HepG2 (cell line): ENCODE measurements around the gene CDC42SE2. TPM values are rescaled to one million over a fixed set of nuclear protein-coding genes. Genes with fewer than 3 reads are reported as not detected.

Experiments
- AKAP8 ChIP-seq: sonication (generic); formaldehyde crosslinking; IDR thresholded peaks from 2 replicates; pipeline ENCODE4 v1.5.1; 2020; ENCODE audit warnings: mild to moderate bottlenecking, missing genetic modification reagents
- FLYWCH1 ChIP-seq: sonication (generic); formaldehyde crosslinking; IDR thresholded peaks from 2 replicates; pipeline ENCODE4 v1.8.1; 2023; ENCODE audit warnings: mild to moderate bottlenecking, missing genetic modification reagents
- FOXM1 ChIP-seq: sonication (generic); formaldehyde crosslinking; IDR thresholded peaks from 2 replicates; pipeline ENCODE4 v1.5.0; 2020; ENCODE audit warnings: missing genetic modification reagents
- GATA4 ChIP-seq: sonication (generic); IDR thresholded peaks from 2 replicates; pipeline ENCODE4 v1.6.1; 2016; ENCODE audit warnings: antibody characterized with exemption, low read depth, borderline replicate concordance
- HIVEP1 ChIP-seq: sonication (generic); formaldehyde crosslinking; IDR thresholded peaks from 2 replicates; pipeline ENCODE4 v1.4.0; 2020; ENCODE audit warnings: mild to moderate bottlenecking, missing genetic modification reagents
- HNRNPLL ChIP-seq: fragments of 200-400 bp; formaldehyde crosslinking; IDR thresholded peaks from 2 replicates; pipeline ENCODE4 v1.6.1; 2017; ENCODE audit warnings: mild to moderate bottlenecking, low read depth, low read length; ENCODE audit not compliant: poor library complexity, severe bottlenecking
- MZF1 ChIP-seq: sonication (generic); formaldehyde crosslinking; IDR thresholded peaks from 2 replicates; pipeline ENCODE4 v1.8.1; 2023; ENCODE audit warnings: mild to moderate bottlenecking, missing genetic modification reagents, borderline replicate concordance
- NFATC3 ChIP-seq: sonication (generic); formaldehyde crosslinking; IDR thresholded peaks from 2 replicates; pipeline ENCODE4 v1.5.1; 2020; ENCODE audit warnings: mild to moderate bottlenecking, missing genetic modification reagents
- TAF1 ChIP-seq: sonication (generic); formaldehyde crosslinking; IDR thresholded peaks from 2 replicates; pipeline ENCODE4 v1.4.0; 2020; ENCODE audit warnings: missing genetic modification reagents
- THAP11 ChIP-seq: IDR thresholded peaks from 2 replicates; pipeline ENCODE4 v1.6.1; 2016; ENCODE audit warnings: missing biosample characterization, missing genetic modification reagents
- U2AF2 ChIP-seq: fragments of 200-400 bp; formaldehyde crosslinking; IDR thresholded peaks from 2 replicates; pipeline ENCODE4 v1.6.1; 2017; ENCODE audit warnings: low read depth, mild to moderate bottlenecking, low read length
- YY1 ChIP-seq: IDR thresholded peaks from 2 replicates; pipeline ENCODE4 v1.6.1; 2011; ENCODE audit warnings: low read length, low read depth, moderate library complexity, mild to moderate bottlenecking; ENCODE audit not compliant: insufficient read depth, insufficient replicate concordance
- ZFAT ChIP-seq: sonication (generic); formaldehyde crosslinking; conservative IDR thresholded peaks from 2 replicates; pipeline ENCODE4 v1.8.1; 2023; ENCODE audit warnings: missing genetic modification reagents, inconsistent platforms
- ZNF496 ChIP-seq: sonication (generic); formaldehyde crosslinking; IDR thresholded peaks from 2 replicates; pipeline ENCODE4 v1.8.1; 2023; ENCODE audit warnings: mild to moderate bottlenecking, moderate library complexity, missing genetic modification reagents; ENCODE audit not compliant: insufficient replicate concordance
- ZNF510 ChIP-seq: sonication (generic); formaldehyde crosslinking; IDR thresholded peaks from 2 replicates; pipeline ENCODE4 v1.4.0; 2020; ENCODE audit warnings: low read depth, mild to moderate bottlenecking, missing genetic modification reagents
- ZNF605 ChIP-seq: sonication (generic); formaldehyde crosslinking; IDR thresholded peaks from 2 replicates; pipeline ENCODE4 v1.8.0; 2022; ENCODE audit warnings: mild to moderate bottlenecking, missing genetic modification reagents
- ZNF816 ChIP-seq: sonication (generic); formaldehyde crosslinking; IDR thresholded peaks from 2 replicates; pipeline ENCODE4 v1.8.0; 2022; ENCODE audit warnings: missing genetic modification reagents, mild to moderate bottlenecking, borderline replicate concordance
- ZSCAN9 ChIP-seq: IDR thresholded peaks from 2 replicates; pipeline ENCODE4 v1.6.1; 2016; ENCODE audit warnings: borderline replicate concordance
- ZZZ3 ChIP-seq: sonication (generic); formaldehyde crosslinking; IDR thresholded peaks from 2 replicates; pipeline ENCODE4 v1.4.0; 2020; ENCODE audit warnings: missing genetic modification reagents, mild to moderate bottlenecking, borderline replicate concordance
- polyA plus RNA-seq, 8 experiments: library from polyadenylated mRNA; depleted of rRNA in 3 of 8; stranded (reverse) in 7 of 8; unstranded in 1 of 8; fragments of >200 nt; fragmentation: Illumina TruSeq in 4 of 8; extraction: Trizol in 4 of 8; gene quantifications; 2 replicates each; pipeline versions ENCODE4 v1.2.1 to v1.2.3, GENCODE V29; 2011 to 2016; ENCODE audit warnings: low read depth in 4 of 8, missing spikeins in 1 of 8, mixed read lengths in 1 of 8; ENCODE audit not compliant: insufficient read depth in 1 of 8
- total RNA-seq, 5 experiments: library from RNA; depleted of rRNA; stranded (reverse); fragments of >200 nt; fragmentation: Illumina TruSeq; extraction: Trizol; gene quantifications; 2 replicates each; pipeline ENCODE4 v1.2.3, GENCODE V29; 2016; ENCODE audit warnings: low read depth in 1 of 5
- TF ChIP-seq, protein P1 (sequence below): sonication (generic); formaldehyde crosslinking; IDR thresholded peaks from 2 replicates; pipeline ENCODE4; 2020; ENCODE audit warnings: missing genetic modification reagents, mild to moderate bottlenecking, borderline replicate concordance
- TF ChIP-seq, protein P2 (sequence below): sonication (generic); formaldehyde crosslinking; IDR thresholded peaks from 2 replicates; pipeline ENCODE4 v1.8.0; 2023; ENCODE audit warnings: mild to moderate bottlenecking, missing genetic modification reagents
- TF ChIP-seq, protein P3 (sequence below), 2 experiments: IDR thresholded peaks; 2 replicates each; pipeline ENCODE4 v1.6.1; 2011 to 2012; ENCODE audit warnings: low read length in 2 of 2, borderline replicate concordance in 1 of 2, low read depth in 1 of 2, mild to moderate bottlenecking in 1 of 2, moderate library complexity in 1 of 2

CDC42SE2 gene
- total and polyA plus RNA-seq, 2 of the 13 experiments (the other 11 are each of a cell fraction or from before 2014, with no cell fraction given) = 19.6 to 25.0 TPM

DNA sequence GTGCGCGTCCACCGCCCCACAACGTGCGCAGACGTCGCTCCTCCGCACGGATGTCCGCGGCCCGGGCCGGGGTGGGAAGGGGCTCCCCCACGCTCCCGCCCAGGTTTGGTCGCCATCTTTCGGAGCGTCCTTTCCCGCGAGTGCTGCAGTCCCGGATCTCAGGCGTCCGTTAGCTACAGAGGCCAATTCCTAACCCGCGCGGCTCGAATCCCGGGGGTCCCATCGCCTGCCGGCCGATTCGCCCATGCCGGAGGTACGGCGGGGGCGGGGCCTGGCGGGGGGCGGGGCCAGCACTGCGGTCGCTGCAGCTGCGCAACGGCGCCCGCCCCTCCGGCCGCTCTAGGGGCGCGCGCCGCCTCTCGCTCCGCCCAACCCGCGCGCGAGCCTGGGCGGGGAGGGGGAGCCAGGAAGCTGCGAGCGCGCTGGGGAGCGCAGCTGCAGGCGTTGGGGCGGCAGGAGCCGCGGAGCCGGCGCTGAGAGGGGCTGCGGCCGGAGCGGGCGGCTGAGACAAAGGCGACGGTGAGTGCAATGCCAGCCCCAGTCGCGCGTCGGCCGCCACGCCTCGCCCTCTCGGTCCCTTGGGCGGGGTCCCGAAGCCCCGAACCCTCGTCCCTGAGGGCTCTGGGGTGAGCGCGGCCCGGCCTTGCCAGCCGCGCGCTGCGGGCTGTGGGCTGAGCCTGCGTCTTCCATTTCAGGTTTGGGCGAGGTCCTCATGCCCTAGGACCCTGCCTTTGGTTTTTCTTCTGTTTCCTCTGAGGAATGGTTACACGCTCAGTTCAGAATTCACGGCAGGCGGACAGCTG, at the start of gene CDC42SE2 (continued):
- TF ChIP-seq, protein P1, sequence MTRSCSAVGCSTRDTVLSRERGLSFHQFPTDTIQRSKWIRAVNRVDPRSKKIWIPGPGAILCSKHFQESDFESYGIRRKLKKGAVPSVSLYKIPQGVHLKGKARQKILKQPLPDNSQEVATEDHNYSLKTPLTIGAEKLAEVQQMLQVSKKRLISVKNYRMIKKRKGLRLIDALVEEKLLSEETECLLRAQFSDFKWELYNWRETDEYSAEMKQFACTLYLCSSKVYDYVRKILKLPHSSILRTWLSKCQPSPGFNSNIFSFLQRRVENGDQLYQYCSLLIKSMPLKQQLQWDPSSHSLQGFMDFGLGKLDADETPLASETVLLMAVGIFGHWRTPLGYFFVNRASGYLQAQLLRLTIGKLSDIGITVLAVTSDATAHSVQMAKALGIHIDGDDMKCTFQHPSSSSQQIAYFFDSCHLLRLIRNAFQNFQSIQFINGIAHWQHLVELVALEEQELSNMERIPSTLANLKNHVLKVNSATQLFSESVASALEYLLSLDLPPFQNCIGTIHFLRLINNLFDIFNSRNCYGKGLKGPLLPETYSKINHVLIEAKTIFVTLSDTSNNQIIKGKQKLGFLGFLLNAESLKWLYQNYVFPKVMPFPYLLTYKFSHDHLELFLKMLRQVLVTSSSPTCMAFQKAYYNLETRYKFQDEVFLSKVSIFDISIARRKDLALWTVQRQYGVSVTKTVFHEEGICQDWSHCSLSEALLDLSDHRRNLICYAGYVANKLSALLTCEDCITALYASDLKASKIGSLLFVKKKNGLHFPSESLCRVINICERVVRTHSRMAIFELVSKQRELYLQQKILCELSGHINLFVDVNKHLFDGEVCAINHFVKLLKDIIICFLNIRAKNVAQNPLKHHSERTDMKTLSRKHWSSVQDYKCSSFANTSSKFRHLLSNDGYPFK (CRISPR knock-in tag) = no peak
- TF ChIP-seq TAF1 (CRISPR knock-in tag) = peak; percentile 66
- TF ChIP-seq, protein P2, sequence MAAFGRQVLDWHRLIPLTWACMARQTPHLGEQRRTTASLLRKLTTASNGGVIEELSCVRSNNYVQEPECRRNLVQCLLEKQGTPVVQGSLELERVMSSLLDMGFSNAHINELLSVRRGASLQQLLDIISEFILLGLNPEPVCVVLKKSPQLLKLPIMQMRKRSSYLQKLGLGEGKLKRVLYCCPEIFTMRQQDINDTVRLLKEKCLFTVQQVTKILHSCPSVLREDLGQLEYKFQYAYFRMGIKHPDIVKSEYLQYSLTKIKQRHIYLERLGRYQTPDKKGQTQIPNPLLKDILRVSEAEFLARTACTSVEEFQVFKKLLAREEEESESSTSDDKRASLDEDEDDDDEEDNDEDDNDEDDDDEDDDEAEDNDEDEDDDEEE (CRISPR knock-in tag) = no peak; the same call in 1 of the 2 replicates
- no peak for TF ChIP-seq NFATC3 (CRISPR knock-in tag)
- TF ChIP-seq ZNF510 (CRISPR knock-in tag) = no peak
- TF ChIP-seq THAP11 = no peak; the same call in 1 of the 2 replicates
- TF ChIP-seq ZFAT (CRISPR knock-in tag) = no peak
- no peak for TF ChIP-seq AKAP8 (CRISPR knock-in tag)
- no peak for TF ChIP-seq ZNF605 (CRISPR knock-in tag)
- TF ChIP-seq FOXM1 (CRISPR knock-in tag) = no peak
- TF ChIP-seq MZF1 (CRISPR knock-in tag) = no peak
- TF ChIP-seq HNRNPLL = peak; percentile 81
- TF ChIP-seq HIVEP1 (CRISPR knock-in tag) = no peak
- TF ChIP-seq GATA4 = 0 out of 2 replicates have a peak, but pooled peaks have one; percentile 62
- peak; percentile 53; the same call in 1 of the 2 replicates for TF ChIP-seq ZNF816 (CRISPR knock-in tag)
- no peak for TF ChIP-seq ZZZ3 (CRISPR knock-in tag)
- TF ChIP-seq U2AF2 = no peak
- TF ChIP-seq ZNF496 (CRISPR knock-in tag) = no peak
- TF ChIP-seq FLYWCH1 (CRISPR knock-in tag) = no peak
- TF ChIP-seq, protein P3, sequence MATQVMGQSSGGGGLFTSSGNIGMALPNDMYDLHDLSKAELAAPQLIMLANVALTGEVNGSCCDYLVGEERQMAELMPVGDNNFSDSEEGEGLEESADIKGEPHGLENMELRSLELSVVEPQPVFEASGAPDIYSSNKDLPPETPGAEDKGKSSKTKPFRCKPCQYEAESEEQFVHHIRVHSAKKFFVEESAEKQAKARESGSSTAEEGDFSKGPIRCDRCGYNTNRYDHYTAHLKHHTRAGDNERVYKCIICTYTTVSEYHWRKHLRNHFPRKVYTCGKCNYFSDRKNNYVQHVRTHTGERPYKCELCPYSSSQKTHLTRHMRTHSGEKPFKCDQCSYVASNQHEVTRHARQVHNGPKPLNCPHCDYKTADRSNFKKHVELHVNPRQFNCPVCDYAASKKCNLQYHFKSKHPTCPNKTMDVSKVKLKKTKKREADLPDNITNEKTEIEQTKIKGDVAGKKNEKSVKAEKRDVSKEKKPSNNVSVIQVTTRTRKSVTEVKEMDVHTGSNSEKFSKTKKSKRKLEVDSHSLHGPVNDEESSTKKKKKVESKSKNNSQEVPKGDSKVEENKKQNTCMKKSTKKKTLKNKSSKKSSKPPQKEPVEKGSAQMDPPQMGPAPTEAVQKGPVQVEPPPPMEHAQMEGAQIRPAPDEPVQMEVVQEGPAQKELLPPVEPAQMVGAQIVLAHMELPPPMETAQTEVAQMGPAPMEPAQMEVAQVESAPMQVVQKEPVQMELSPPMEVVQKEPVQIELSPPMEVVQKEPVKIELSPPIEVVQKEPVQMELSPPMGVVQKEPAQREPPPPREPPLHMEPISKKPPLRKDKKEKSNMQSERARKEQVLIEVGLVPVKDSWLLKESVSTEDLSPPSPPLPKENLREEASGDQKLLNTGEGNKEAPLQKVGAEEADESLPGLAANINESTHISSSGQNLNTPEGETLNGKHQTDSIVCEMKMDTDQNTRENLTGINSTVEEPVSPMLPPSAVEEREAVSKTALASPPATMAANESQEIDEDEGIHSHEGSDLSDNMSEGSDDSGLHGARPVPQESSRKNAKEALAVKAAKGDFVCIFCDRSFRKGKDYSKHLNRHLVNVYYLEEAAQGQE (IDR thresholded peaks at IDR 0.05; ENCODE audit: borderline replicate concordance in 1 of 2, low read depth in 1 of 2, low read length in 2 of 2) = peak in 1 of 2 experiments; percentile 14; a peak in 1 of 4 replicates
- peak; percentile 82 for TF ChIP-seq YY1
- no peak for TF ChIP-seq ZSCAN9 (CRISPR knock-in tag)
